ENCODE results near the gene STK32C.

Gene STK32C

DNA sequence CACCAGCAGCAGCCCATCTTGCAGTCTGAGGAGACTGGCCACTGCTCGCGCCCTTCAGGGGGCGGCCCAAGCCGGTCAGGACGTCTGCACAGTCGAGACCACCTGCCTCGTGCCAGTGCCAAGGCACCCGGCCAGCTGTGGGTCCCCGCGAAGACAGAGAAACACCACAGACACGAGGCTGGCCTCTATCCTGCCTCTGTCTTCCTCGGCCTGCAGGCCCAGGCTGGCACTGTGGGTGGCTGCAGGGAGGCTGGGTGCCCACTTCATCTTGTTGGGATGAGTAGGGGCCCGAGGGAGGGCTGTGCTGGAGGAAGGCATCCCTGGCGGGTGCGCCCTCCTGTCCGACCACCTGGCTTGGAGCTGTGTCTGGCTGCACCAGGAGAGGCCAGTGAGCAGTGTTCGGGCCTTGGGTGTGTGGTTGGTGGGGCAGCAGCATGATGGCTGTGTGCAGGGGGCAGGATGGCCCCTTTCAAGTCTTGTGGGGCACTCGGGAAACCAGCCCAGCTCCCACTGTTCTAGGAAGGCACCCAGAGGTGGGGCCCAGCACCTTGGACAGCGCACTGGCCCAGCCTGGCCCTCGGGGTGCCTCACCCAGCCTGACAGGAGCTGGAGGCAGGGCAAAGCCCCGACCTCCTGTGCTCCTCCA is 113.7 kb downstream of the STK32C start:
- H3K4me3 ChIP-seq (replicated peaks; ENCODE audit: low read depth, low read length): no peak overlapping the region
- DNase-seq (ENCODE audit: low read depth): peak; percentile 26
- TF ChIP-seq, protein P1, sequence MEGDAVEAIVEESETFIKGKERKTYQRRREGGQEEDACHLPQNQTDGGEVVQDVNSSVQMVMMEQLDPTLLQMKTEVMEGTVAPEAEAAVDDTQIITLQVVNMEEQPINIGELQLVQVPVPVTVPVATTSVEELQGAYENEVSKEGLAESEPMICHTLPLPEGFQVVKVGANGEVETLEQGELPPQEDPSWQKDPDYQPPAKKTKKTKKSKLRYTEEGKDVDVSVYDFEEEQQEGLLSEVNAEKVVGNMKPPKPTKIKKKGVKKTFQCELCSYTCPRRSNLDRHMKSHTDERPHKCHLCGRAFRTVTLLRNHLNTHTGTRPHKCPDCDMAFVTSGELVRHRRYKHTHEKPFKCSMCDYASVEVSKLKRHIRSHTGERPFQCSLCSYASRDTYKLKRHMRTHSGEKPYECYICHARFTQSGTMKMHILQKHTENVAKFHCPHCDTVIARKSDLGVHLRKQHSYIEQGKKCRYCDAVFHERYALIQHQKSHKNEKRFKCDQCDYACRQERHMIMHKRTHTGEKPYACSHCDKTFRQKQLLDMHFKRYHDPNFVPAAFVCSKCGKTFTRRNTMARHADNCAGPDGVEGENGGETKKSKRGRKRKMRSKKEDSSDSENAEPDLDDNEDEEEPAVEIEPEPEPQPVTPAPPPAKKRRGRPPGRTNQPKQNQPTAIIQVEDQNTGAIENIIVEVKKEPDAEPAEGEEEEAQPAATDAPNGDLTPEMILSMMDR (IDR thresholded peaks at IDR 0.05; ENCODE audit: low read length, missing control alignments): no peak

DNA sequence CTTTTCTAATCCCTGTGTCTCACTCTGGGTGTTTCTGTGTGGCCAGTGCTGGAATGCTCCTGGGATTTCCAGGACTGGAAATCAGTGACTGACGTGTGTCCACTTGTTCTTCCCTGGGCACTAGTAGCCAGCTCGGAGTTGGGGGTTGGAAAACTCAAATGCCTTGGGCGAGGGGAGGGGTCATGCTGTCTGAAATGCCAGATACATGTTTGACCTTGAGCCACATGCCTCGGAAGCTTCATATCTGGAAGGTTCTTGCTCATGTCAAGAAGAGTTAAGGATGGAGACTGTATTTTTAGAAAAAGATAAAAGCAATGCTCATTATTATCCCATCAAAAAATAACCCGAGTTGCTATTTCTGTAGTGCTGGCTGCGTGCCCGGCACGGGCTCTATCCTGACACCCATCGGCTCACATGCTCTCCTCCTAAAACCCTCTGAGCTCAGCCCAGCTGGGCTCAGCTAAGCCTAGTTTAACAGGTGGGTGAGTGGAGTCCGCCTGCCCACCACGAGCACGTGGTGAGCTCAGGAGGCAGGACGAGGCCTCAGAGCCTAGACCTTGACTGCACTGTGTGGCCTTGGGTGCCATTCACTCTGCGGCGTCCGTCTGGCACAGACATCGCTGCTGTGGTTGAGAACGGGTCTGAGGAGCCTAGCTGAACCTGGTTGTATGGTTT is 114.6 kb downstream of the STK32C start:
- TF ChIP-seq, protein P1 (IDR thresholded peaks at IDR 0.05; ENCODE audit: low read length, missing control alignments): no peak
- no peak for DNase-seq (ENCODE audit: low read depth)
- H3K4me3 ChIP-seq (replicated peaks; ENCODE audit: low read depth, low read length): no peak overlapping the region

DNA sequence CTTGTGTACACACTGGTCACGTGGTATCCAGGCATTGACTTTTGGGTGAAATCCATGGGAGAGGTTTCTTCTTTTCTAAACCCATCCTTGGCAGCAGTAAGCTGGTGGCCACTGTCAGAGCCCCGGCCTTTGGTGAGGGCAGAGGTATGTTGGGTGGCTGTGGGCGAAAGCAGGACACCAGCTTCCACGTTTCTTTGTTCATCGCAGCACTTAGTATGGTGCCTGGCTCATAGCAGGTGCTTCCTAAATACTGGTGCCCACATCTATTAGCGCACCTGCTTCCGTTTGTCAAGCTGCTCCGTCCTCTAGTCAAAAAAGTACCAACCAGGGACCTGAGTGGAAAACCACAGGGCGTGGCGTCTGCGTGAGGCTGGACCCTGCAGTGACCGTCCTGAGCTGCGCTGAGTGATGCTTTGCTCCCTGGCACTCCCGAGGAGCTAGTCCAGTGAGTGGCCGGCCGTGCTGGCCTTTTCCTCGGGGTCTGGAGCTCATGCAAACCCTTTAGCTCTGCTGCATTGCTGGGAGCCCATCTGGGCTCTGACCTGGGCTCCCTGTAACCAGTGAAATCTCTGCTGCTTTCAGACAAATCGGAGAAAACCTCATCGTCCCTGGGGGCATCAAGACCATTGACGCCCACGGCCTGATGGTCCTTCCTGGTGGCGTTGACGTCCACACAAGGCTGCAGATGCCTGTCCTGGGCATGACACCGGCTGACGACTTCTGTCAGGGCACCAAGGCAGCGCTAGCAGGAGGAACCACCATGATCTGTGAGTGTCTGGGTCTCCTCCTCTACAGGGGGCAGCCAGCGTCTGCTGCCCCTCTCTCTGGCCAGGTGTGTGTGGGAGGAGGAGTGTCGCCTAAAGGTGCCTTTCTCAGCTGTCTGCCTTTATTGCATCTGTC is 115.4 kb downstream of the STK32C start:
- DNase-seq (ENCODE audit: low read depth): no peak
- TF ChIP-seq, protein P1 (IDR thresholded peaks at IDR 0.05; ENCODE audit: low read length, missing control alignments): no peak
- no peak overlapping the region for H3K4me3 ChIP-seq (replicated peaks; ENCODE audit: low read depth, low read length)

DNA sequence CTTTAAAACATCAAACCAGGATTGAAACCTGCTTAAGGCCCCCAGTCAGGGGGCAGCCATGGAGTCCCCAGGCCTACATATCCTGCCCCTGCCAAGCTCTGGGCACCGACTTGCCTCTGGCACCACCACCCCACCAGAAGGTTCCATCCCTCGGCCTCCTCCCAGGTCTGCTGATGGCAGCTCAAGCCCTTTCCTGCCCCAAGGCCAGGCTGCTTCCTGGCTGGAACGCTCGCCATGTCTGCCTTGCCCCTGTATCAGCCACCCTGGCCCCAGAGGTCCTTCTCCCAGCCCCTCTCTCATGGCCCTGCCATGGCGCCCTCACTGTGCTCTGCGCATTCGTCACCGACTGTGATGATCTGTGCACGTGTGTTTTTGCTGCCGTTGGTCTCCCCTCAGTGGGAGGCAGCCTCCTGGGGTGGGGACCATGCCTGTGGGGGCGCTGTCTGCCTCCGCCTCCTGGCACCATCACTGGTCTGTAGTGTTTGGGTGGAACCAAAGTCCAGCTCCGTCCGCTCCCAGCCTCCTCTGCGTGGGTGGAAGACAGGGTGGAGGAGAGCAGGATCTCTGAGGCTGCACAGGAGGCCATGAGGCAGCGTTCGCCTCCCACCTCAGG is 117.8 kb downstream of the STK32C start:
- H3K4me3 ChIP-seq (replicated peaks; ENCODE audit: low read depth, low read length): no peak overlapping the region
- no peak for DNase-seq (ENCODE audit: low read depth)
- TF ChIP-seq, protein P1 (IDR thresholded peaks at IDR 0.05; ENCODE audit: low read length, missing control alignments): no peak

DNA sequence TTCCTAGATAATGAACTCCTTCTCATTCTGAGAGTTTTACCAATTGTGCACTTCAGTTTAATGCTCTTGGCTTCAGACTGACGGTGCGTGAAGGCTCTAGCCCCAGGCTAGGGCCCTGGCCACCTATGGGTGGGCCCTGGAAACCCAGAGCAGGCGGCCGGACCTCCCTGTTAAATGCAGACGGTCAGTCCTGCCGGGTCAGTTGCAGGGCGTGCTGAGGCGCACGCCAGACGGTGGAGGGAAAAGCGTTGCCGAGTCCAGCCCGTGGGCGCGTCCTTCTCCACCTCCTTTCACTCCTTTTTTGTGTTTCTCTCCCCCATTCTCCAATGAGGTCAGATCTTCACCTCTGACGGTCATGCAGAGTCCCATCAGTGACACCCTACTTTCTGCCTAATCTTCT is 118.7 kb downstream of the STK32C start:
- no peak for DNase-seq (ENCODE audit: low read depth)
- TF ChIP-seq, protein P1 (IDR thresholded peaks at IDR 0.05; ENCODE audit: low read length, missing control alignments): no peak
- no peak overlapping the region for H3K4me3 ChIP-seq (replicated peaks; ENCODE audit: low read depth, low read length)

DNA sequence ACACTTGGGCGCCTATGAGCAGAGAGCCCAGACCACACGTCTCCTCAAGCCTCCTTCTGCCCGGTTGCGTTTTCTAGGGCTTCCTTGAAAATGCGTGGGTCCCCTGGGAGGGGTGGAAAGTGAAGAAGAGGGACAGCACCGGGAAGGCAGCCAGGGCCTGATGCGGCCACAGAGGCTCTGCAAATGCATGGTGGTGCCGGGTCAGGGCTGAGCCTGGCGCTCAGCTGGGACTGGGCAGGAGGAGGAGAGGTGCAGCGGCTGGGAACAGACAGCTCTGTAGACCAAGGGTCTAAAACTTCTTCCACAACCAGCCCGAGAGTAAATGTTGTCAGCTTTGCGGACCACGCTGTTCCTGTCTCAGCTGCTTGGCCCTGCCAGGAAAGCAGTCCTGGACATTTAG is 119.4 kb downstream of the STK32C start:
- TF ChIP-seq, protein P1 (IDR thresholded peaks at IDR 0.05; ENCODE audit: low read length, missing control alignments): no peak
- no peak for DNase-seq (ENCODE audit: low read depth)
- H3K4me3 ChIP-seq (replicated peaks; ENCODE audit: low read depth, low read length): no peak overlapping the region

Data from fibroblast of pulmonary artery (primary cell).